Panc1 (cell line): Measurements from ENCODE around the gene SPTLC2. TPM values are rescaled to one million over a fixed set of nuclear protein-coding genes. Genes with fewer than 3 reads are reported as not detected.

Experiments used
- ATAC-seq: fragments of 200-7000 bp; cut with Tn5 transposase; 2 replicates; pipeline ENCODE4 v1.9.1; 2020; ENCODE audit warnings: mild to moderate bottlenecking, moderate library complexity
- BruUV-seq: library from RNA; stranded (reverse); fragments of 400-500 nt; replicated peaks from 2 replicates; lab custom pipeline; 2021; lab: Mats Ljungman, UMichigan
- CTCF ChIA-PET: fragments of 300-600 bp; sonication (Branson Sonifier 250); formaldehyde crosslinking; loops from one replicate; lab custom pipeline; 2022; ENCODE audit warnings: antibody characterized with exemption; lab: Charles Lee
- POLR2A ChIA-PET: fragments of 300-600 bp; sonication (Branson Sonifier 250); formaldehyde crosslinking; loops from one replicate; lab custom pipeline; 2022; ENCODE audit warnings: antibody characterized with exemption; lab: Charles Lee
- DNase-seq: peaks from one replicate; pipeline ENCODE4 v3.0.0-alpha.2; 2010; ENCODE audit warnings: low read depth, low spot score
- H3K27ac ChIP-seq: 2 replicates; pipeline ENCODE4 v1.5.1; 2011; ENCODE audit warnings: mild to moderate bottlenecking, low read length, inconsistent platforms
- H3K27me3 ChIP-seq: fragments of 200-500 bp; sonication (Bioruptor generic); 2 replicates; pipeline ENCODE4 v1.6.0; 2014; ENCODE audit warnings: low read length, inconsistent platforms; ENCODE audit not compliant: control insufficient read depth, insufficient read depth
- H3K36me3 ChIP-seq: fragments of 200-500 bp; sonication (Bioruptor generic); 2 replicates; pipeline ENCODE4 v1.5.1; 2014; ENCODE audit warnings: inconsistent platforms, mild to moderate bottlenecking, low read length, moderate library complexity; ENCODE audit not compliant: control insufficient read depth, insufficient read depth
- H3K4me1 ChIP-seq: 2 replicates; pipeline ENCODE4 v1.5.1; 2011; ENCODE audit warnings: inconsistent platforms, mild to moderate bottlenecking, low read length, moderate library complexity; ENCODE audit not compliant: control insufficient read depth, insufficient read depth
- H3K4me3 ChIP-seq, 2 experiments: 2 replicates each; pipeline ENCODE4 v1.5.1; 2011 to 2012; ENCODE audit warnings: low read depth in 2 of 2, low read length in 2 of 2, mild to moderate bottlenecking in 2 of 2, inconsistent platforms in 1 of 2, moderate library complexity in 1 of 2
- H3K9me3 ChIP-seq: fragments of 200-500 bp; sonication (Bioruptor generic); 2 replicates; pipeline ENCODE4 v1.5.1; 2014; ENCODE audit warnings: low read depth, mild to moderate bottlenecking, inconsistent platforms, low read length, moderate library complexity; ENCODE audit not compliant: control insufficient read depth, insufficient read depth
- CTCF ChIP-seq: fragments of 450-650 bp; IDR thresholded peaks from 2 replicates; pipeline ENCODE4 v1.5.1; 2017; ENCODE audit warnings: mild to moderate bottlenecking
- POLR2AphosphoS5 ChIP-seq: IDR thresholded peaks from 2 replicates; pipeline ENCODE4 v1.6.1; 2012; ENCODE audit warnings: mild to moderate bottlenecking, low read depth, low read length, moderate library complexity
- REST ChIP-seq, 2 experiments: IDR thresholded peaks; 2 replicates each; pipeline ENCODE4 v1.6.1; 2011 to 2012; ENCODE audit warnings: low read depth in 2 of 2, control low read depth in 1 of 2, low read length in 1 of 2, mild to moderate bottlenecking in 1 of 2, moderate library complexity in 1 of 2; ENCODE audit not compliant: insufficient read depth in 1 of 2
- SIN3A ChIP-seq: IDR thresholded peaks from 2 replicates; pipeline ENCODE4 v1.6.1; 2012; ENCODE audit warnings: low read depth, mild to moderate bottlenecking, low read length, moderate library complexity, borderline replicate concordance; ENCODE audit not compliant: insufficient read depth
- TCF7L2 ChIP-seq: IDR thresholded peaks from 2 replicates; pipeline ENCODE4 v1.6.1; 2011; ENCODE audit warnings: mild to moderate bottlenecking, low read depth, low read length, inconsistent platforms
- in situ Hi-C: cut with HindIII; loops from 2 replicates; pipeline ENCODE4 v1.10.0; 2016; ENCODE audit warnings: low sequenced_read_pairs, low pct_unique_long_range_greater_than_20kb
- intact Hi-C: fragments of 100-400 bp; cut with micrococcal nuclease; formaldehyde crosslinking; loops from one replicate; pipeline ENCODE4 v1.10.0; 2022; ENCODE audit not compliant: unreplicated experiment
- total RNA-seq: library from RNA; stranded (reverse); gene quantifications from one replicate; pipeline ENCODE4 v1.2.1, GENCODE V29; 2021; ENCODE audit not compliant: unreplicated experiment

SPTLC2 gene
- total RNA-seq, 1 experiment from 2014 or later = 21.0 TPM

GRCh38 chr14:77570706-77571268 lies 45.6 kb downstream of the SPTLC2 start:
- in situ Hi-C loops (no loop called here), intact Hi-C loops (no loop called here)
- Histone ChIP-seq H3K27ac (no peak overlapping the region), H3K9me3 (no peaks in the 10 kb centered on the region), H3K4me3 (no peak overlapping the region), H3K36me3 (peaks cover 4% of the 10 kb centered on the region; the same call in 1 of the 2 replicates), H3K27me3 (no peaks in the 10 kb centered on the region), H3K4me1 (no peaks in the 10 kb centered on the region)
- POLR2A ChIA-PET = no interaction called here
- no peak for DNase-seq
- CTCF ChIA-PET = no interaction called here
- TF ChIP-seq REST (IDR thresholded peaks at IDR 0.05; ENCODE audit: insufficient read depth in 1 of 2, low read depth in 2 of 2, low read length in 1 of 2) (no peak), POLR2AphosphoS5 (no peak), SIN3A (no peak), CTCF (no peak)
- no TSS peak for BruUV-seq
- ATAC-seq = no peak

GRCh38 chr14:77565994-77566305 lies 50.5 kb downstream of the SPTLC2 start:
- CTCF ChIA-PET = no interaction called here
- H3K4me1 ChIP-seq = no peaks in the 10 kb centered on the region
- no peak for TF ChIP-seq SIN3A
- TF ChIP-seq REST (IDR thresholded peaks at IDR 0.05; ENCODE audit: insufficient read depth in 1 of 2, low read depth in 2 of 2, low read length in 1 of 2) = no peak
- no peak for TF ChIP-seq TCF7L2
- TF ChIP-seq CTCF = no peak
- no peak for TF ChIP-seq POLR2AphosphoS5
- no peaks in the 10 kb centered on the region for H3K27me3 ChIP-seq
- intact Hi-C loops (no loop called here), in situ Hi-C loops (no loop called here)
- POLR2A ChIA-PET = no interaction called here
- no peak overlapping the region for H3K4me3 ChIP-seq
- no peaks in the 10 kb centered on the region for H3K9me3 ChIP-seq
- no peak for ATAC-seq
- H3K36me3 ChIP-seq = peaks cover 4% of the 10 kb centered on the region; the same call in 1 of the 2 replicates
- DNase-seq = no peak
- no peak overlapping the region for H3K27ac ChIP-seq
- BruUV-seq = no TSS peak
